22Rv1 (cell line): ENCODE results near the gene ITGAV.

ENCODE experiments used
- ZFX ChIP-seq: fragments of 450-650 bp; IDR thresholded peaks from 2 replicates; pipeline ENCODE4 v1.6.1; 2017; ENCODE audit warnings: antibody characterized with exemption, borderline replicate concordance
- TF ChIP-seq, protein P1 (sequence below): fragments of 450-650 bp; IDR thresholded peaks from 2 replicates; pipeline ENCODE4 v1.5.1; 2017; ENCODE audit warnings: mild to moderate bottlenecking

DNA sequence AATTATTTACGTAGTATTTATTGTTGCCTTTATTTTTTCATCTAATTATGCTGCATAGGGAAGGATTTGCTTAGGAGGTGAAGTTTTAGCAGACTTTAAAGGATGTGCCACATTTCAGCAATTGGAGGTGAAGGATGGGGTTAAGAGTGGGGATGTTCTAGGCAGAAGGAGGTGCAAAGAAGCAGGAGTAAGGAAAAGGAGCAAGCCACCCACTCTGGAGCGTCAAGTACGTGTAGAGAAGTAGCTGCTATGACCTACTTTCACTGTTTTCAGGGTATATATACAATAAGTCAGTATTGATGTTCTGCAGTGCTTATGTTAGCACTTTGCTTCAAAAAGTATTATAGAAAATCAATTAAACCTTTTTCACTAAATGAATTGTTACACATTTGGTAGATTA lies 34.4 kb downstream of the ITGAV start:
- TF ChIP-seq, protein P1, sequence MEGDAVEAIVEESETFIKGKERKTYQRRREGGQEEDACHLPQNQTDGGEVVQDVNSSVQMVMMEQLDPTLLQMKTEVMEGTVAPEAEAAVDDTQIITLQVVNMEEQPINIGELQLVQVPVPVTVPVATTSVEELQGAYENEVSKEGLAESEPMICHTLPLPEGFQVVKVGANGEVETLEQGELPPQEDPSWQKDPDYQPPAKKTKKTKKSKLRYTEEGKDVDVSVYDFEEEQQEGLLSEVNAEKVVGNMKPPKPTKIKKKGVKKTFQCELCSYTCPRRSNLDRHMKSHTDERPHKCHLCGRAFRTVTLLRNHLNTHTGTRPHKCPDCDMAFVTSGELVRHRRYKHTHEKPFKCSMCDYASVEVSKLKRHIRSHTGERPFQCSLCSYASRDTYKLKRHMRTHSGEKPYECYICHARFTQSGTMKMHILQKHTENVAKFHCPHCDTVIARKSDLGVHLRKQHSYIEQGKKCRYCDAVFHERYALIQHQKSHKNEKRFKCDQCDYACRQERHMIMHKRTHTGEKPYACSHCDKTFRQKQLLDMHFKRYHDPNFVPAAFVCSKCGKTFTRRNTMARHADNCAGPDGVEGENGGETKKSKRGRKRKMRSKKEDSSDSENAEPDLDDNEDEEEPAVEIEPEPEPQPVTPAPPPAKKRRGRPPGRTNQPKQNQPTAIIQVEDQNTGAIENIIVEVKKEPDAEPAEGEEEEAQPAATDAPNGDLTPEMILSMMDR = no peak
- TF ChIP-seq ZFX = no peak
